ENCODE results near the gene TBC1D1.

DNA sequence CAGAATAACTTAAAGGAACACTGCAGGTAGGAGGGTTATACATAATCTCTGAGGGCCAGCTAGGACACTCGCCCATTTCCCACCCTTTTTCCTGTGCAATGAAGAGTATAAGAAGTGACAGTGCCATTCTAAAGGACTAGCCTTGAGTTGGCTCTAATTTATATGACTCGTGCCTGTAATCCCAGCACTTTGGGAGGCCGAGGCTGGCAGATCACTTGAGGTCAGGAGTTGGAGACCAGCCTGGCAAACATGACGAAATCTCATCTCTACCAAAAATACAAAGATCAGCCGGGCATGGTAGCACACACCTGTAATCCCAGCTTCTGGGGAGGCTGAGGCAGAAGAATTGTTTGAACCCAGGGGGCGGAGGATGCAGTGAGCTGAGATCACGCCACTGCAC, 4.4 kb downstream of the TBC1D1 start:
- TF ChIP-seq POLR2AphosphoS5 (IDR thresholded peaks at IDR 0.05), result no peak
- no peak for TF ChIP-seq CTCF (IDR thresholded peaks at IDR 0.05)

Data from prostate gland (tissue), 2 donors.